Activated B cell treated with CpG ODN at 0.5 μM for 24 hours (primary cell): Measurements from ENCODE around the gene PPM1J. TPM values are rescaled to one million over a fixed set of nuclear protein-coding genes. Genes with fewer than 3 reads are reported as not detected.
"Not testable (repeated sequence)": the region's sequence is repeated elsewhere in the genome, so short reads cannot be mapped to it uniquely, and the experiment has no call there.

Source experiments
- ATAC-seq: fragments of 200-7000 bp; cut with Tn5 transposase; one replicate; pipeline ENCODE4 v1.10.0; 2021; ENCODE audit warnings: low read depth, mild to moderate bottlenecking, moderate library complexity
- CTCF ChIA-PET: fragments of 350-600 bp; sonication (Branson Sonifier 250); formaldehyde crosslinking; loops from one replicate; lab custom pipeline; 2021; ENCODE audit warnings: antibody characterized with exemption; lab: Charles Lee
- POLR2A ChIA-PET: fragments of 350-600 bp; sonication (Branson Sonifier 250); formaldehyde crosslinking; loops from one replicate; lab custom pipeline; 2021; ENCODE audit warnings: antibody characterized with exemption; lab: Charles Lee
- DNase-seq: peaks from one replicate; pipeline ENCODE4 v3.0.0; 2022
- H3K27ac Mint-ChIP-seq: one replicate; pipeline ENCODE4 v1.8.0; 2020; ENCODE audit warnings: mixed read lengths
- H3K27me3 Mint-ChIP-seq: one replicate; pipeline ENCODE4 v1.8.0; 2021; ENCODE audit warnings: mixed read lengths
- H3K36me3 Mint-ChIP-seq: one replicate; pipeline ENCODE4 v1.8.0; 2021; ENCODE audit warnings: low read depth, mixed read lengths
- H3K4me1 Mint-ChIP-seq: one replicate; pipeline ENCODE4 v1.8.0; 2021; ENCODE audit warnings: mixed read lengths
- H3K4me3 Mint-ChIP-seq: one replicate; pipeline ENCODE4 v1.8.0; 2020; ENCODE audit warnings: mild to moderate bottlenecking, mixed read lengths
- H3K9me3 Mint-ChIP-seq: one replicate; pipeline ENCODE4 v1.8.0; 2020; ENCODE audit warnings: mixed read lengths
- intact Hi-C: fragments of 100-400 bp; cut with micrococcal nuclease; formaldehyde crosslinking; loops from one replicate; pipeline ENCODE4 v1.15.1; 2024
- total RNA-seq: library from RNA; stranded (reverse); gene quantifications from 2 replicates; pipeline ENCODE4 v1.2.3, GENCODE V29; 2022
- TF ChIP-seq, protein P1 (sequence below): fragments of 200-600 bp; IDR thresholded peaks from one replicate; pipeline ENCODE4 v1.8.0; 2022; ENCODE audit warnings: antibody characterized with exemption, mild to moderate bottlenecking

Gene PPM1J
- total RNA-seq, 1 donor from 2014 or later, result 0.75 TPM

DNA sequence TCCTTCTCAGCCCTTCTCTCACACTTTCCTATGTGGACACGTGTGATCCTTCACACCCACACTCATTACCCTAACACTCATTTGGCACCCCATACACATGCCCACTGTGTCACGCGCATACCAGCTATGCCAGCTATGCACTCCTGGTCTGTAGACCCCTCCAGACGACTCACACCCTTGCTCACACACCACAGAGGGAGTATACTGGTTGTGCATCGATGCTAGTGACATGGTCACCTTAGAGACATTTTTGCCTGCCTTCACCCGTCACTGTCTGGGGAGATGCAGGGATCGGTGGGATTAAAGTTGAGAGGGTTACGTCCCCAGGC lies 8.3 kb upstream of the PPM1J start:
- ChIA-PET CTCF (no interaction called here), POLR2A (no interaction called here)
- Mint-ChIP-seq H3K36me3 (no peaks in the 10 kb centered on the region), H3K27ac (no peak overlapping the region), H3K4me3 (no peak overlapping the region), H3K27me3 (peaks cover 29% of the 10 kb centered on the region), H3K9me3 (no peaks in the 10 kb centered on the region), H3K4me1 (peaks cover 9% of the 10 kb centered on the region)
- TF ChIP-seq, protein P1, sequence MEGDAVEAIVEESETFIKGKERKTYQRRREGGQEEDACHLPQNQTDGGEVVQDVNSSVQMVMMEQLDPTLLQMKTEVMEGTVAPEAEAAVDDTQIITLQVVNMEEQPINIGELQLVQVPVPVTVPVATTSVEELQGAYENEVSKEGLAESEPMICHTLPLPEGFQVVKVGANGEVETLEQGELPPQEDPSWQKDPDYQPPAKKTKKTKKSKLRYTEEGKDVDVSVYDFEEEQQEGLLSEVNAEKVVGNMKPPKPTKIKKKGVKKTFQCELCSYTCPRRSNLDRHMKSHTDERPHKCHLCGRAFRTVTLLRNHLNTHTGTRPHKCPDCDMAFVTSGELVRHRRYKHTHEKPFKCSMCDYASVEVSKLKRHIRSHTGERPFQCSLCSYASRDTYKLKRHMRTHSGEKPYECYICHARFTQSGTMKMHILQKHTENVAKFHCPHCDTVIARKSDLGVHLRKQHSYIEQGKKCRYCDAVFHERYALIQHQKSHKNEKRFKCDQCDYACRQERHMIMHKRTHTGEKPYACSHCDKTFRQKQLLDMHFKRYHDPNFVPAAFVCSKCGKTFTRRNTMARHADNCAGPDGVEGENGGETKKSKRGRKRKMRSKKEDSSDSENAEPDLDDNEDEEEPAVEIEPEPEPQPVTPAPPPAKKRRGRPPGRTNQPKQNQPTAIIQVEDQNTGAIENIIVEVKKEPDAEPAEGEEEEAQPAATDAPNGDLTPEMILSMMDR, result no peak
- intact Hi-C loops, result no loop called here
- DNase-seq, result no peak
- no peak for ATAC-seq

- no peak for ATAC-seq
- Mint-ChIP-seq H3K4me1 (peaks cover 12% of the 10 kb centered on the region), H3K4me3 (no peak overlapping the region), H3K27me3 (peaks cover 29% of the 10 kb centered on the region), H3K27ac (no peak overlapping the region), H3K36me3 (no peaks in the 10 kb centered on the region), H3K9me3 (no peaks in the 10 kb centered on the region)
- ChIA-PET POLR2A (interaction anchor here (0.6 kb wide), 1 partner anchor 1529 kb away, joined by 16 read pairs; no protein-coding TSS in a partner anchor), CTCF (no interaction called here)
- TF ChIP-seq, protein P1, result no peak
- no peak for DNase-seq
- intact Hi-C loops, result no loop called here
These were observed 7.7 kb upstream of the PPM1J start for GRCh38 chr1:112722601-112723510.

GRCh38 chr1:112721966-112722524 lies 6.9 kb upstream of the PPM1J start:
- TF ChIP-seq, protein P1, result no peak
- DNase-seq (no peak), ATAC-seq (no peak)
- Mint-ChIP-seq H3K27me3 (peaks cover 29% of the 10 kb centered on the region), H3K9me3 (no peaks in the 10 kb centered on the region), H3K27ac (no peak overlapping the region), H3K4me1 (peaks cover 17% of the 10 kb centered on the region), H3K4me3 (no peak overlapping the region), H3K36me3 (no peaks in the 10 kb centered on the region)
- ChIA-PET POLR2A (interaction anchor here (0.6 kb wide), 1 partner anchor 1530 kb away, joined by 16 read pairs; no protein-coding TSS in a partner anchor), CTCF (interaction anchor here (1.0 kb wide), 1 partner anchor 82 kb away, joined by 3 read pairs; no protein-coding TSS in a partner anchor)
- intact Hi-C loops, result no loop called here

DNA sequence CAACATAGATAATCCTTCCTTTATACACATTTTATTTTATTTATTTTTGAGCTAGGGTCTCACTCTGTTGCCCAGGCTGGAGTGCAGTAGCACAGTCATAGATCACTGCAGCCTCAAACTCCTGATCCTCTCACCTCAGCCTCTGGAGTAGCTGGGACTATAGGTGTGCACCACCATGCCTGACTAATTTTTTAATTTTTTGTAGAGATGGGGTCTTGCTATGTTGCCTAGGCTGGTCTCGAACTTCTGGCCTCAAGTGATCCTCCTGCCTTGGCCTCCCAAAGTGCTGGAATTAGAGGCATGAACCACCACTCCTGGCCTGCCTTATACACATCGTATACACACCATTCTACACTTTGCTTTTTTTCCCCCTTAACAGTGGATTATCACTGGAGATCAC lies 6.2 kb upstream of the PPM1J start:
- Mint-ChIP-seq H3K27me3 (peaks cover 29% of the 10 kb centered on the region), H3K4me1 (peaks cover 20% of the 10 kb centered on the region)
- H3K36me3 Mint-ChIP-seq, POLR2A ChIA-PET, H3K4me3 Mint-ChIP-seq, H3K27ac Mint-ChIP-seq, DNase-seq, intact Hi-C loops, ATAC-seq, H3K9me3 Mint-ChIP-seq: not testable (repeated sequence)
- CTCF ChIA-PET, result interaction anchor here (1.0 kb wide), 1 partner anchor 83 kb away, joined by 3 read pairs; no protein-coding TSS in a partner anchor

GRCh38 chr1:112720800-112721199 lies 5.7 kb upstream of the PPM1J start:
- ATAC-seq, result no peak
- DNase-seq, result no peak
- TF ChIP-seq, protein P1, result no peak
- CTCF ChIA-PET, result interaction anchor here (6.5 kb wide), 1 partner anchor 84 kb away, joined by 59 read pairs; no protein-coding TSS in a partner anchor
- intact Hi-C loops, result no loop called here
- Mint-ChIP-seq H3K9me3 (no peaks in the 10 kb centered on the region), H3K4me1 (peaks cover 25% of the 10 kb centered on the region), H3K27me3 (peaks cover 29% of the 10 kb centered on the region), H3K36me3 (no peaks in the 10 kb centered on the region), H3K4me3 (no peak overlapping the region), H3K27ac (no peak overlapping the region)
- POLR2A ChIA-PET, result no interaction called here
